Hematopoietic multipotent progenitor cell treated with erythropoietin and hydrocortisone succinate and interleukin-3 and kit ligand, for 17 days (in vitro differentiated cells): ENCODE measurements around the gene POTEF.
"Not testable (repeated sequence)": the region's sequence is repeated elsewhere in the genome, so short reads cannot be mapped to it uniquely, and the experiment has no call there.

Experiments used
- DNase-seq: peaks from one replicate; pipeline ENCODE4 v3.0.0-alpha.2; 2015; ENCODE audit warnings: low spot score

POTEF gene

DNA sequence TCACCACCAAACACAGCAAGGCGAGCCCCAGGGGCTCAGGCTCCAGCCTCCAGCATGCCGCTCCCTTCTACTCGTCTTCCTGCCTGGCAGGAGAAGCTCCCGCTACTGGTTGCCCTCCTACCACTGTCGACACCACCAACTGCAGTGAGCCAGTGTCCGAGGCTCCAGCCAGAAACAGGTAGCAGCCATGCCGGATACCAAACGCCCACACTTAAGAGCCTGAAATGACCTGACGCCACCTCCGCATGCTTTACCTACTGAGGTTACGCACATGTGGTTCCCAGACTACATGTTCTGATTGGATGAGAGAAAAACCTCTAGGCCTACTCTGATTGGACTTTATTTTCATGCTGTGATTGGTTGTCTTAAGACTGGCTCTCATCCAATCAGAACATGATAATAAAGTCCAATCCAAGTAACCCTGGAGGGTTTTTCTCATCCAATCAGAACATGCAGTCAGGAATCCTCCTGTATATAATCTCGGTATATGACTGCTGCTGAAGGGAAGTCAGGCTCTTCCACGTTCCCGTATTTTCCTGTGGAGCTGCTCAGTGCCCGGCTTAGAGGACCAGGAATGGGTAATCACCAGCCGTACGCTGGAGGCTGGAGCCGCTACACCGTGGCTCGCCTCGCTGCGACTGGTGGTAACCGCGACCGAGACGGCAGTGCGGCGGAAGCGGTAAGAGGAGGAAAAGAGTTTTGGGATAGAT, at the start of gene POTEF:
TSS of gene POTEF (minus strand) at position 103 of the 710 bp plus-strand sequence. CDS start 8,707 bp downstream, outside the sequence.
- not testable (repeated sequence) for DNase-seq

DNA sequence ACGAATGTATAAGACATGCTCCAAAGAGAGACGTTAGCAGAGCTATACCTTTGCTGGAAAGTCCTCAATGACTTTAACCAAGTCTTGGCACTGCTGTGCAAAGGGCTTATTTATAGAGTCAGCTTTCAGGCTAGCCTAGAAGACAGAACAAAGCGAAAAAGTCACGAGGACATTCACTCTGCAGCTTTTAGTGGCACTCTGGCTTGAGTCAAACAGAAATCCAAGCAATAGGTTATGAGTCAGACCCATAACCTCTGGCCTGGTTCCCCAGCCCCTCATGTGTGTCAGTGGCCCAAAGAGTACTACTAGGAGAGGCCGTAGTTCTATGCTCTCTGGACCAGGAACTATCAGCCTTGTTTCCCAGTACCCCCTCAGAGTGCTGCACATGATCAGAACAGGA, 45.8 kb upstream of the POTEF start:
- not testable (repeated sequence) for DNase-seq

DNA sequence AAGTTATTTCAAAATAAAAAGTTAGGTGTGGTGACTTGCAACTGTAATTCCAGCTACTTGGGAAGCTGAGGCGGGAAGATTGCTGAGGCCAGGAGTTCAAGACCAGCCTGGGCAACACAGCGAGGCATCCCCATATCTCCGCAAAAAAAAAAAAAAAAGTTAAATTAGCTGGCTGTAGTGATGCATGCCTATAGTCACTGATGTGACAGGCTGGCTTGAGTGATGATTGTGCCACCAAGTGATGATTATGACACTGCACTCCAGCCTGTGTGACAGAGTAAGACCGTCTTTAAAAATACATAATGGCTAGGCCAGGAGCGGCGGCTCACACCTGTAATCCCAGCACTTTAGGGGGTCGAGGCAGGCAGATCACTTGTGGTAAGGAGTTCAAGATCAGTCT, 40.9 kb upstream of the POTEF start:
- no peak for DNase-seq

DNA sequence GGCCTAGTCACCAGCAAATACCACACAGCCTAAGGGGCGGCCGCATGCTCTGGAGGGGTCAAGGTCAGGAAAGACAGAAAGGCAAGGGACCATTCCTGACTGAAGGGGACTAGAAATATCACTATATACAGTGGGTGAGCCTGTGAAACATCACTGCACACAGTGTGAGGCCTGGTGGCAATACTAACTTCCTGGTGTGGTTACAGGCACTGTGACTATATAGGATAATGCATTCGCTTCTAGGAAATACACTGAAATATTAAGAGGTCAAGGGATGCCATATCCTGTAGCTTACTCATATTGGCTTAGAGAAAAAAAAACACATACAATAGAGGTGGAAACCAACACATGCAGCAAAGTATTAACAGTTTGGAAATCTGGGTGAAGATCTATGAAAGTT, 40.1 kb upstream of the POTEF start:
- not testable (repeated sequence) for DNase-seq

DNA sequence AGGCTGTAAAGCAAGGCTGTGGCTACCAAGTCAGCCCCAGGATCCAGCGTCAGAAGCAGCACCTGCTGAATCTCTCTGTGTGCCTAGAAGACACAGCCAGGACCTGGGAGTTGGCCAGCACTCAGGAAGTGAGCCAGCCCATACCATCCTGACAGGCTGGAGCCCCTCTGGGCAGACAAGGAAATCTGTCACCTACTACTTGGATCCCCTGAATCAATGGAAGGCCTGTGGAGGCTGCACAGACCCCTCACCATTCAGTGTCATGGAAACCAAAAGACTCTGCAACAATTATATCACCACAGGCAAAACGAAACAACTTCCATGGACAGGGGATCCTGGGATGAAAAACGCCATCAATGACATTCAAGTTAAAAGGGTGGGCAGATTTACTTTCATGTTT, 37.6 kb upstream of the POTEF start:
- not testable (repeated sequence) for DNase-seq

DNA sequence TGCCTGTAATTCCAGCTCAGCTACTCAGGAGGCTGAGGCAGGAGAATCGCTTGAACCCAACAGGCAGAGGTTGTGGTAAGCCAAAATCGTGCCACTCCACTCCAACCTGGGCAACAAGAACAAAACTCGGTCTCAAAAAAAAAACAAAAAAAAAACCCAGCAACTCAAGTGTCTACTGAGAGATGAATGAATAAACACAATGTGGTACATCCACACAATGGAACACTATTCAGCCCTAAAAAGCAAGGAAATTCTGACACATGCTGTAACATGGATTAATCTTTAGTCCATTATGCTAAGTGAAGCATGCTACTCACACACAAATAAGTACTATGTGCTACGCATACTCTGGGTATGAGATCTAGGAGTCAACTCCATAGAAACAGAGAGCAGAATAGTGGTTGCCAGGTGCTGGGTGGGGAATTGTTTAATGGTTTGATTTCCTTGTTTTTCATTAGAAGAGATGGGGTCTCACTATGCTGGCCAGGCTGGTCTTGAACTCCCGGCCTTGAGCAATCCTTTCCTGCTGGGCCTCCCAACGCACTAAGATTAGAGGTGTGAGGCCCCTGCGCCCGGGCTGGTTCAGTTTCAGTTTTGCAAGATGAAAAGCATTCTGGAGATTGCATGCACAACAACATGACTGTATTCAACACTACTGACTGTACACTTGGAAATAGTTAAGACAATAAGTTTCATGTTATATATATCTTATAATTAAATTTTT, 36.4 kb upstream of the POTEF start:
- no peak for DNase-seq

DNA sequence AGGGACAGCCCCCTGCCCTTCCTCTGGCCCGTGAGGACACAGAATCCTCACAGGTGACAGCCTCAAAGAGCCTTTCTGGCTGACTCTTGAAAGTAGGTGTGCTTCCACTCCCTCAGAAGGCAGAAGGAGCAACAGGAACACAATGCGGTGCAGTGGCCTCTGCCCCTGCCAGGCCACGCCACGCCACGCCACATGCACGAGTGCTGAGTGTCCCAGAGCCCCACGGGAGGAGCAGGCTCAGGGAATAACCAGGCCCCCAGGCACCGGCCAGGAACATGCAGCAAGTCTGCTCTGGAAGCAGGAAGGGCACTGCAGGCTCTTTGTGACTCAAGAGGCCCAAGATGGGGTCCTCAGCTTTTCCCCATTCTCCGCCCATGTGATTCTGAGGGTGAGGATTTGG, 33.9 kb upstream of the POTEF start:
- DNase-seq, result no peak

DNA sequence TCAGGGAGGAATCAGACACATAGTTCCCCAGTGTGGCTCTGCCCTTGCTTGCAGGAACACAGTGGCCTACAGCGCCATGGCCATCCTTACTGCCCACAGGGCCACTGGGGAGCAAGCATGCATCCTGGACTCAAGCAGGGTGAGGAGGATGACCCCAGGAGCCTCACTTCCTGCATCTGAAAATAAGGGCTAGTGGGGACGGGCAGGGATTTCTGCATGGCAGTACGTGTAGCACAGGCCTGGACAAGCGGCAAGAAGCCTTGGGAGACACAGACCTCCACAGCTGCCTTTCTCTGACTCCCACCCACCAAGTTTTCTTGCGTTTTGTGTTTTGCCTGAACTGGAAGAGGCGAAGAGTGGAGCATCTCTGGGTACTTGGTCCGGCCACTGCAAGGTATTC, 33.5 kb upstream of the POTEF start:
- not testable (repeated sequence) for DNase-seq

DNA sequence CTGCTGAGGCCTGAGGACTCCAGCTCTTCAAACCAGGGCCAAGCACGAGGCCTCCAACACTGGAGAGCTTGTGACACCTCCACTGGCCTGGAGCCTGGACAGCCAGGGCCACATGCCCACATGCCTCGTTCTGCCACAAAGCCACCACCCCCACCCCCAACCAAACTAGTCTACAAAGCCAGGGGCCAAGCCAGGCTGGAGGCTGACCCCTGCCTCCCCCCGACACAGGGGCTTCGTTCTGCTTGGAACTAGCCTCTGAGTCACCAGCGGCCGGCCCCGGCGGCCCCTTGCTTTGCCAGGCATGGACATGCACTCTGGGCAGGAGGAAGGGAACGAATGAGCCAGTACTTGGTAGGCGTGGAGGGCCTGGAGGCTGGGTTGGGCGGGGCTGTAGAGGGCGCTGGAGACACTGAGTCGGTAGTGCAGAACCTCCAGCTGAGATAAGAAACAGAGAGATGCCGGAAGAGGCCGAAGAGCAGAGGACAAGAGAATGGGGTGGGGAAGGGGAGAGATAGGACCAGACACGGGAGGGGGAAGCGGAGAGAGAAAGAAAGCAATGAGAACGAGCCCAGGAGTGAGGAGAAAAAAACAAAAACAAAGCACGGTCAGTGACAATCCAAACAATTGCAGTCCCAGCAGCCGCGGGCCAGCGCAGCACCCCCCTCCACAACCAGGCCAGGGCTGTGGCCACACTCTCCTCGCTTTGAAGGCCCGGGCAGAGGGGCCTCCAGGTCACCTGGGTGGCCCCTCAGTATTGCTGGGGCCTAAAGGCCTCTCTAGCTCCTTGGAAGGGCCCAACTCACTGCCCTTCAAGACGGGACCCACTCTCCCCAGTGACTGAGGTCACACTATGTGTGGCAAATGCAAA, 32.0 kb upstream of the POTEF start:
- not testable (repeated sequence) for DNase-seq

DNA sequence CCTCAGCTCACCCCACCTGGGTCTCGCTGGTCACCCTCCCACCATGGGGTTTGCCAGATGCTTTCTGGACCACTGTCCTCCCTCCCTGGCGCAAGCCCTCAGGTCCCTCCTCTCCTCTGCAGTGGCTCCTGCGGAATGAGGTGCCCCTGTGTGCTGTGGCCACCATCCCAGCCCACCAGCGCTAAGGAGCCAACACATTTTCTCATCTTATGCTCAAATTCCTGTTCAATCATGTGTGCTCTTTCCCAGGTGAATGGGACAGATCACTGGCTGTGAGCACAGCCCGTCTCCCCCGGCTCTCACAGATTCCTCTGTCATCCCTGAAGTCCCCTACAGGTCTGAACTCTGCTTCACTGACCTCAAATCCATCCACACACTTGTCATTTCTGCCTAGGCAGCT, 31.1 kb upstream of the POTEF start:
- no peak for DNase-seq

DNA sequence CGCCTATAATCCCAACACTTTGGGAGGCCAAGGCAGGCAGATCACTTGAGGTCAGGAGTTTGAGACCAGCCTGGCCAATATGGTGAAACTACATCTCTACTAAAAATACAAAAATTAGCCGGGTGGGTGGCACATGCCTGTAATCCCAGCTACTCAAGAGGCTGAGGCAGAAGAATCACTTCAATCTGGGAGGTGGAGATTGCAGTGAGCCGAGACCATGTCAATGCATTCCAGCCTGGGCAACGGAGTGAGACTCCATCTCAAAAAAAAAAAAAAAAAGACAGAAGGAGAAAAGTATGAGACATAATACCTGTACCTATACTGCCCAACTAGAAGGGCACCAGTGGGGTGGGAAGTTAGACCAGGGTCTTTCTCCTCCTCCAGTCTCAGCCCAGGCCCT, 30.4 kb upstream of the POTEF start:
- DNase-seq, result not testable (repeated sequence)

DNA sequence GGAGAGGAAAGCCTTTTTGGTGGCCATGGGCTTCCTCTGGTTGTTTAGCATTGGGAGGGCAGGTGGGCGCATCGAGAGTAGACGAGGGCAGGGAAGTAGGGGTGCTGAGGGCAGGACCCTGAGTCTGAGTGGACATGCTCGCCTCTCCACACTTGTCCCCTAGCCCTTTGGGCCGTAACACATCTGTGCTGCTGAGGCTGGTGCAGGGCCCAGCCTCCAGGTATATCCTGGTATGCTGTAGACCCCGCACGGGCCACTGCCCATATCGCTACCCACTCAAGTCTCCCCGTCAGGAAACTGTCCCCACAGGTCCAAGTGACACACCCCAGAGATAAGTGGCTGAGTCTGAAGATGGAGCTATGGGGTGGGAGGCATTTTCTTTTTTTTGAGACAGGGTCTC, 29.6 kb upstream of the POTEF start:
- no peak for DNase-seq

DNA sequence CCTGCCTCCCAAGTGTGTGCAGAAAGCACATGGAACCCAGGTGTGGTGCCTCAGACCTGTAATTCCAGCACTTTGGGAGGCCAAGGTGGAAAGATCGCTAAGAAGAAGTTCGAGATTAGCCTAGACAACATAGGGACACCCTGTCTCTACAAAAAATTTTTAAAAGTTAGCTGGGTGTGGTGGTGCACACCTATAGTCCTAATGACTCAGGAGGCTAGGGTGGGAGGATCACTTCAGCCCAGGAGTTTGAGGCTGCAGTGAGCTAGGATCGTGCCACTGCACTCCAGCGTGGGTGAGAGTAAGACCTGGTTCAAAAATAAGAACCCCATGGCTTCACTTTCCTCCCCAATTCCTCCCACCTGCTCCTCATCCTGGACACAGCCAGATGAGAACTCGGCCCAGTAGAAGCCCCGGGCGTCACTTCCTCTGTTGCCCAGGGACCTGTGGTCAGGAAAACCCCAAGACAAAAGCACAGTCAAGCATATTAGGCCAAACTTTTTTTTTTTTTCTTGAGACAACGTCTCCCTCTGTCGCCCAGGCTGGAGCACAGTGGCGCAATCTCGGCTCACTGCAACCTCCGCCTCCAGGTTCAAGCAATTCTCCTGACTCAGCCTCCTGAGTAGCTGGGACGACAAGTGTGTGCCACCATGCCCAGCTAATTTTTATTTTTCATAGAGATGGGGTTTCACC, 28.9 kb upstream of the POTEF start:
- not testable (repeated sequence) for DNase-seq

DNA sequence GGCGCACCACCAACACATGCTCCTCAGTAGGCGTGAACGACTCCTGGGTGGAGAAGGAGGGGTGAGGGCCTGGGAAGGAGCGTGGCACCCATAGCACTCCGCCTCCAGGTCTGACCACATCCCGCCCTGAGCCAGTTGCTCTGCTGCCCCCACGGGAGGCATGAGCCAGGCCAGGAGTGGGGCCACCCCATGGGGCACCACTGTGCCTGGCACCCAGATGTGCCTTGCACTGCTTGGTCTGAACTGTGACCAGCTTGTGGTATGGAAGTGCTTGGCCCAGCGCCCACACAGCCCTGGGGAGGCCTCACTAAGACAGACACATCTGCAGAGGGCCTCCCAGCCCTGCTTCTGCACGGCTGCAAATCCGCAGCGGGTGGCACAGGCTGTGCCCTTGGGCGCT, 28.3 kb upstream of the POTEF start:
- DNase-seq, result not testable (repeated sequence)

DNA sequence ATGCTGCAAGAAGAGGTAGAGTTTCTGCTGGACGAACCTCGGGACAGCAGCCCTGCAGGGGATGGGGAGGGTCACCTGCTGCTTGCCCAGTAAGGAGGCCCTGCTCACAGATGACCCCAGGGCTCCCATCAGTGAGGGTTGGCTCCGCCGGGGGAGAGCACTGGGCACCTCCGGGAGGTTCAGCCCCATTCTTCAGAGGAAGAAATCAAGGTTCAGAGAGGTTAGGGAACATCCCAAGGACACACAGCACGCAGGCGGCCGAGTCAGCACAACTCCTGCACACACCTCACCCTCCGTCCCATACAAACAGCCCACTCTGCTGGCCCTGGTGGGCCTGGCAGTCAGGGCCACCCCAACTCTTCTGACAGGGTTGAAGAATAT, 27.6 kb upstream of the POTEF start:
- DNase-seq, result no peak

DNA sequence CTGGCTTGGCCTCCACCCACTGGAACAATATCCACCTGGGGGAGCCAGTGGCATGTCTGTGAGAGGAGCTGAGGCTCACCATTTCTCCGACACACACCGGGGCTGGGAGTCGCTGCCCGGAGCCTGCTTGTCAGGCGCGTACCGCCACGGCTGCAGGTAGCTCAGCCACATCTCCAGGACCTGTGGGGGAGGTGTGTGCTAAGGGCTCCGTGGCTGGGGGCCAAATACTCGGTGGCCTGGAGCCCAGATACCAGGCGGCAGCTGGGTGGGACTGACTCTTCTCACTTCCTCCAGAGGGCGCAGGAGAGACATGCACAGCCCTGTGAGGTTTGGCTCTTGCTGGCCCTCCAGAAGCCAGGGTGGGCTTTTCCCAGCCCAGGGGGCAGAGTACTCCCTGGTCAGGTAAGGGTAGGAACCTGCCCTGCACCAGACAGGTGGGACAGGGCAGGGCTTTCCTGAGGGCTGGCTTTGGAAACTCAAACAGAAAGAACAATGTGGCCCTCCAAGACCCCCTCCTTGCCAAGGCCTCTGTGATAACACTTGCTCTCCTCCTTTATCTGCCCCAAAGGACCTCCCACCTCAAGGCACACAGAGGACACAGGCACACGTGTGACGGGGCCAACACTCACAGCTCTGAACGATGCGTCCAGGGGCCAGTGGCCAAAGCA, 27.1 kb upstream of the POTEF start:
- peak; percentile 47 for DNase-seq

DNA sequence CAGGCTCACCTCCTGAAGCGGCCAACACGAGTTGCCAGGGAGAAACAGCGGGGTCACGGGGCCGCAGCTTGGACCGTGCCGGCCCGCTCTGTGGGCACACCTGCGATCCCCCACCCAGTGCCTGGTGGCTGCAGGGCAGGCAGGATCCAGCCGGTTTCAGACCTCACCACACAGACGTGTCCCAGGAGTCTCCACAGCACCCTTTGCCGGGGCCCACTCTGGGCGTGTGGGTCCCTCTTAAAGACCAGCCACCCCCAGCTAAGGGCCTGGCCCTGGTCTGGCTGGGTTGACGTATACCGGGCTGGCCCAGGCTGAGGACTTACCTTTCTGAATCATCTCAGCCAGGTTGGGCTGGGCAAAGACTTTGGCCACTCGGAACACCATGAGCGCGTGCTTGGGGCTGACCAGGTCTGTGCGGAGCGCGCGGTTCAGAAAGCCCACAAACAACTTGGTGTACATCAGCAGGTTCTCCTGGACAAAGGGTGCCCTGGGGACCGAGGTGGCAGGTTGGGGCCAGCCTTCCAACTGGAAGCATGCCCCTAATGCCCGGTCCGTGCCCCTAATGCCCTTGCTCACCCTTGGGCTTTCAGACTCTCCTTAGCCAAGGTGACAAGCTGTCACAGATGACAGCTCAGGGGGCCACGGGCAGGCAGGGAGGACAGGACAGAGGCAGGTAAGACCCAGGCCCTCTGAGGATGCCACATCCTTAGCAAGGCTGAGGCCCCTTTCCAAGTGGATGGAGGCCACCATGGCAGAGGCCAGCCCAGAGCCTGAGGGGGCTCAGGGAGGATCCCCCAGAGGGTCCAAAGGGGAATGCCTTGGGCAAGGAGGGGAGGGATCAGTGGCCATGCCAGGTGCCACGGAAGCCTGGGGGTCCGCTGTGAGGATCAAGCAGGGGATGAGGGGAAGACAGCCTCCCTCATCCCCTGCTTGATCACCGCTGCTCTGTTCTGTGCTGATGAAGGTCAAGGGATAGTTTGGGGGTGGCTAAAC, 26.0 kb upstream of the POTEF start:
- DNase-seq, result no peak

DNA sequence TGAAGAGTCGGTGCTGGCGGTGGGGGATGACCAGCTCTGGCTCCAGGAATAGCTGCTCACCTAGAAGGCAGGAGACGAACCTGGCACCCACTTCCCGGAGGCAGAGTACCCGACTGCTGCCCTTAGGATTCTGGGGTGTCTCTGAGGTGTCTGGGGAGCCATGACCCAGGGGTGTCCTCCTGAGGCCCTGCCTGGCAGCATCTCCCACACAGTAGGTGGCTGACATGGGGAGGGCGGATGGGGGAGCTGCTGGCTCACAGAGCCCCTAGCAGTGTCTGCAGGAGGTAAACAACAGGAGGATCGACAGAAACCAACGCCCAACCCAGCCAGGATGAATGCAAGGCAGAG, 25.4 kb upstream of the POTEF start:
- not testable (repeated sequence) for DNase-seq

DNA sequence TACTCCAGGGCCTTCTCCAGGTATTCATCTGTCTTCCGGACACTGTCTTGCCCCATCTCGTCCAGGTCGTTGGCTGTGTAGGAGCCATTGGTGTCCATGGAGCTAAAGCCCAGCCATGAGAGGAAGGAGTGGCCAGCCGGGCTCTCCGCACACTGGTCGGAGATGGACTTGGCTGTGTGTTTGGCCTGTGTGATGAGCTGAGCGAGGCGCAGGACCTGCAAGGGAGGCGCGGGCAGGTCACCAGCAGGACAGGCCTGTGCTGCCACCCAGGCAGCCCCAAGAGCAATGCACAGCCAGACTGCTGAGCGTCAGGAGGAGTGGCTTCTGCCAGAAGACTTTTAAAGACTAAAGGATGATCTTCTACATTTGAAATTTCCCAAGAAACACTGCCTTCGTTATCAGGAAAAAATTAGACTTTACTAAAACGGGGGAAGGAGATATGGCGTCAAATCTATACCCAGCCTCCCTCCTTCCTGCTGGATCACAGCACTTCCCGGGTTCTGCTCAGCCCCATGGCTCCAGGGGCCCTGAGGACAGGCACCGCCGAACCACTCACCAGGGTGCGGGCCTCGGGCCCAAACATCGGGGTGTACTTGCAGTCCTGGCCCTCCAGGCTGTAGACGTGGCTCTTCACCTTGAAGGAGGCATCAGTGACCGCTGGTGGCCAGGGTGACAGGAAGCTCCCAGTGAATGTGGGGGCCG, 24.9 kb upstream of the POTEF start:
- not testable (repeated sequence) for DNase-seq
